Common myeloid progenitor, CD34-positive (primary cell): ENCODE measurements around the gene LUC7L3.

Experiments used
- CTCF ChIA-PET: fragments of 350-600 bp; sonication (Branson Sonifier 250); formaldehyde crosslinking; loops from one replicate; lab custom pipeline; 2021; ENCODE audit warnings: antibody characterized with exemption; lab: Charles Lee
- POLR2A ChIA-PET: fragments of 350-600 bp; sonication (Branson Sonifier 250); formaldehyde crosslinking; loops from one replicate; lab custom pipeline; 2021; ENCODE audit warnings: antibody characterized with exemption; lab: Charles Lee
- DNase-seq, 3 donors: peaks; one replicate each; pipeline versions ENCODE4 v3.0.0 to v3.0.0-alpha.2; 2013
- H3K27ac ChIP-seq, 2 experiments: 1 replicate in 1 of 2; 2 replicates in 1 of 2; pipeline ENCODE4 v1.7.0; 2013; ENCODE audit warnings: inconsistent platforms in 2 of 2, low read length in 2 of 2, mild to moderate bottlenecking in 2 of 2, low read depth in 1 of 2, moderate library complexity in 1 of 2; ENCODE audit not compliant: severe bottlenecking in 2 of 2, insufficient read depth in 1 of 2, poor library complexity in 1 of 2
- H3K27me3 ChIP-seq, 5 experiments: replicated peaks in 2 of 5; 1 replicate in 3 of 5; 2 replicates in 2 of 5; pipeline versions ENCODE4 v1.6.1 to v1.7.0; 2013; ENCODE audit warnings: low read length in 4 of 5, mild to moderate bottlenecking in 2 of 5, moderate library complexity in 2 of 5, inconsistent platforms in 1 of 5; ENCODE audit not compliant: insufficient read depth in 5 of 5, control insufficient read depth in 4 of 5
- H3K36me3 ChIP-seq, 4 experiments: 1 replicate in 2 of 4; 2 replicates in 2 of 4; pipeline versions ENCODE4 v1.6.1 to v1.7.0; 2013; ENCODE audit warnings: low read length in 3 of 4, control low read depth in 1 of 4, mild to moderate bottlenecking in 1 of 4; ENCODE audit not compliant: control insufficient read depth in 4 of 4, insufficient read depth in 4 of 4
- H3K4me1 ChIP-seq, 4 experiments: 1 replicate in 3 of 4; 2 replicates in 1 of 4; pipeline versions ENCODE4 v1.6.1 to v1.7.1; 2013; ENCODE audit warnings: low read length in 3 of 4, mild to moderate bottlenecking in 3 of 4, control low read depth in 1 of 4, inconsistent platforms in 1 of 4, moderate library complexity in 1 of 4; ENCODE audit not compliant: control insufficient read depth in 4 of 4, insufficient read depth in 4 of 4; ENCODE audit errors: control extremely low read depth in 1 of 4
- H3K4me3 ChIP-seq, 7 experiments: 1 replicate in 4 of 7; 2 replicates in 3 of 7; pipeline versions ENCODE4 v1.5.1 to v1.7.0; 2013; ENCODE audit warnings: mild to moderate bottlenecking in 7 of 7, low read length in 6 of 7, moderate library complexity in 6 of 7, inconsistent platforms in 2 of 7, low read depth in 2 of 7, control low read depth in 1 of 7; ENCODE audit not compliant: insufficient read depth in 4 of 7, control insufficient read depth in 1 of 7; ENCODE audit errors: extremely low read depth in 1 of 7
- H3K9me3 ChIP-seq, 5 experiments: 1 replicate in 4 of 5; 2 replicates in 1 of 5; pipeline versions ENCODE4 v1.6.1 to v1.7.1; 2013; ENCODE audit warnings: low read length in 4 of 5, mild to moderate bottlenecking in 2 of 5, inconsistent platforms in 1 of 5, low read depth in 1 of 5, moderate library complexity in 1 of 5; ENCODE audit not compliant: control insufficient read depth in 4 of 5, insufficient read depth in 2 of 5; ENCODE audit errors: control extremely low read depth in 1 of 5
- WGBS: methylation state at CpG from one replicate; pipeline ENCODE4 v1.1.5; 2013; ENCODE audit not compliant: insufficient coverage; 5-methylcytosine and 5-hydroxymethylcytosine counted together

The LUC7L3 gene

DNA sequence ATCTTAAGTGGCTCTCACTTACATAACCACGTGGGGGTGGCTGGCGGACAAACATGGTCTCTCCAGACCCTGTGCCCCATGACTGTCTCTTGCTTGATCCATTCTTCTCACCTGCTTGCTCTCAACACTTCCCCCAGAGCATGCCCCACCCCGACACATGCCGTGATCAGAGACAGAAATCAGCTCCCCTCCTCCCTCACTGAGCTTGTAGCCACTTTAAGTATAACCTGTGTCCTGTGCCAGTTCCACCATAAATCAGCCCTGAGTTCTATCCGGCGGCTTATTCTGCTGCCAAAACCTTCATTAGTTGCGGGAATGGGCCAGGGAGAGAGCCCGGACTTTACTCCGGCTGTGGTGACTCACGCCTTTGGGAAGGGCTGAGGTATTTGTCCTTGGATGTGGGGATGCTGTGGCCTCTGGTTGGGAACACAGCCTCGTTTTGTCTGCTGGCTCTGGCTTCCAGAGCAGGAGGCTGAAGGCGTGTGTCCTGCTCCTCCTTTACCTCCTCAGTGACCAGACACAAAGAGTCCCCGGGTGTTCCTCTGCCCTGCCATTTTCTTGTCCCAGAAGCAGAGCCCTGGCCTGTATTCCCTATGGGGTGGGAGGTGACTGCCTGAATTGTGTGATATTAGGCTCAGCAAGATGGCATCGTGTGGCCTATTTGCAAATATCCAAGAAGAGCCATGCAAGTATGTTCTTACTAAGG is 32.8 kb upstream of the LUC7L3 start:
- Histone ChIP-seq H3K27ac (no peak overlapping the region), H3K4me1 (peaks cover 0 to 5% (median 0%) of the 10 kb centered on the region in 4 experiments), H3K36me3 (no peaks in the 10 kb centered on the region), H3K27me3 (peaks cover 0 to 4% (median 0%) of the 10 kb centered on the region in 5 experiments), H3K4me3 (no peak overlapping the region), H3K9me3 (no peaks in the 10 kb centered on the region)
- POLR2A ChIA-PET = no interaction called here
- no peak for DNase-seq
- WGBS = 97% methylated on average over 12 of the region's 14 CpGs
- CTCF ChIA-PET = interaction anchor here (1.1 to 3.0 kb wide), 2 partner anchors 33 to 60 kb away, joined by 3 to 14 read pairs; no protein-coding TSS in a partner anchor

DNA sequence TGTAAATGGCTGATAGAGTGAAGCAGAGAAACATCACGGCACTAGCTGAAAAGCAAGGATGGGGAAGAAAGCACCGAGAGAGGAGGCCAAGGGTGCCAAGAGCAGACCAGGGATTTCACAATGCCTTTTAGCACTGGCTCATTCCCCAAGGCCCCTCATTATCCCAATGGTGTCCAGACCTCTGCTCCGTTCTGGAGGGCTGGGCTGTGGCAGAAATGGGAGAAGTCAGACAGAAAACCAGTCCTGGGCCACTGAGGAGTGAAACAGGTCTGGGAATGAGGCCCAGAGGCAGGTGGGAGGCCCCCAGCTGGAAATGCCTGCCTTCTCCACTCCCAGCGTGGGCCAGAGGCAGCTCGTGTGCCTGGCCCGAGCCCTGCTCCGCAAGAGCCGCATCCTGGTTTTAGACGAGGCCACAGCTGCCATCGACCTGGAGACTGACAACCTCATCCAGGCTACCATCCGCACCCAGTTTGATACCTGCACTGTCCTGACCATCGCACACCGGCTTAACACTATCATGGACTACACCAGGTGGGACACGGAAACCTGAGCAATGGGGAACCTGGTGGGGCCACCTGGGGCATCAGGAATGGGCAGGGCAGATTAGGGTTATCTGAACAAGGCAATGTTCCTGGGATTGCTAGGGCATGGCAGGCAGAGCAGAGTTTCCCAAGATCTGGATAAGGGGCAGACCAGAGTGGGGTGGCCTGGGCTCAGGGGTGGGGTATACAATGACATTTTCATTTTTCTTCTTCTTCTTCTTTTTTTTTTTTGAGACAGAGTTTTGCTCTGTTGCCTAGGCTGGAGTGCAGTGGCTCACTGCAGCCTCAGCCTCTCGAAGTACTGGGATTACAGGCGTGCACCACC is 32.0 kb upstream of the LUC7L3 start:
- Histone ChIP-seq H3K36me3 (peaks cover 0 to 4% (median under 1%) of the 10 kb centered on the region in 4 experiments), H3K27ac (no peak overlapping the region), H3K9me3 (no peaks in the 10 kb centered on the region), H3K4me1 (peaks cover 0 to 5% (median 0%) of the 10 kb centered on the region in 4 experiments), H3K4me3 (no peak overlapping the region), H3K27me3 (peaks cover 0 to 4% (median 0%) of the 10 kb centered on the region in 5 experiments)
- DNase-seq = no peak
- CTCF ChIA-PET = interaction anchor here (1.1 to 3.0 kb wide), 2 partner anchors 33 to 61 kb away, joined by 3 to 14 read pairs; no protein-coding TSS in a partner anchor
- WGBS = 98% methylated on average over 15 of the region's 16 CpGs
- POLR2A ChIA-PET = no interaction called here

DNA sequence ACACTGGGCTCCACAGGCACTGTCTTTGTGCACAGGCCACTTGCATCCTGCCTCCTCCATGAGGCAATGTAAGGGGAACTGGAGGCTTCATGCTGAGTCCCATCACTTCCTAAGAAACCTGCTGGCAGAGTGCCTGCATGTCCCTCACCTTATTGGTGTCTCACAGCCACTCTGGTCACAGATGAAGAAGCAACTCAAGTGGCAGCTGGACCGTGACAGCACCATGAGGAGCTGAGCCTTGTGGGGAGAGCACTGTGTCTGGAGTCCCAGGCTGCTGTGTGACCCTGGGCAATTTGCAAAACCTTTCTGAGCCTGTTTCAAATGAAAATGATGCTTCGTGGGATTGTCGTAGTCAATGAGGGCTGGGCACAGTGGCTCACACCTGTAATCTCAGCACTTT is 31.2 kb upstream of the LUC7L3 start:
- Histone ChIP-seq H3K36me3 (peaks cover 2 to 11% (median 7%) of the 10 kb centered on the region in 4 experiments), H3K4me1 (peaks cover 0 to 5% (median 0%) of the 10 kb centered on the region in 4 experiments), H3K4me3 (no peak overlapping the region), H3K27me3 (peaks cover 0 to 4% (median 0%) of the 10 kb centered on the region in 5 experiments), H3K27ac (no peak overlapping the region), H3K9me3 (no peaks in the 10 kb centered on the region)
- CTCF ChIA-PET = no interaction called here
- whole genome bisulfite sequencing = 100% methylated on average over 1 of the region's 3 CpGs
- POLR2A ChIA-PET = no interaction called here
- no peak for DNase-seq

DNA sequence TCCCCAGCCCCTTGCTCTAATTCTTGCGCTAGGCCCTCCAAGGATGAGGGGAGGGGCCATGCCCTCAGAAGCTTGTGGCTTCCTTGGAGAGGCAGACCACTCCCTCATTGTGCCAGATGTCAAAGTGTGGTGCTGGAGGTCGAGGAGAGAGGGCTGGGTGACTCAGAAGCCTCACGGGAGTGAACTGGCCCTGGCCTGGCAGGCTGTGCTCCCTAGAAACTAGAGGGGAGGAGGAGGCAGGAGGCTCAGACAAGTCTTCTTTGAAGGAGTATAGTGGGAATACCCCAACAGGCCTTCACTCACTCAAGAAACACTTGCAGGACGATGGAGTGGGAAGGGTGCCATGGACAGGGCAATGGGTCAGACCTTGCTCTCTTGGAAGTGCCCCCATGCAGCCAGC is 30.2 kb upstream of the LUC7L3 start:
- H3K4me3 ChIP-seq = no peak overlapping the region
- no peaks in the 10 kb centered on the region for H3K9me3 ChIP-seq
- ChIA-PET POLR2A (no interaction called here), CTCF (no interaction called here)
- WGBS = 73% methylated on average over 1 of the region's 4 CpGs
- H3K27ac ChIP-seq = no peak overlapping the region
- H3K4me1 ChIP-seq = peaks cover 0 to 5% (median 0%) of the 10 kb centered on the region in 4 experiments
- DNase-seq = peak in 2 of 3 donors; percentile 43 to 60
- peaks cover 7 to 19% (median 14%) of the 10 kb centered on the region in 4 experiments for H3K36me3 ChIP-seq
- H3K27me3 ChIP-seq = peaks cover 0 to 3% (median 0%) of the 10 kb centered on the region in 5 experiments

DNA sequence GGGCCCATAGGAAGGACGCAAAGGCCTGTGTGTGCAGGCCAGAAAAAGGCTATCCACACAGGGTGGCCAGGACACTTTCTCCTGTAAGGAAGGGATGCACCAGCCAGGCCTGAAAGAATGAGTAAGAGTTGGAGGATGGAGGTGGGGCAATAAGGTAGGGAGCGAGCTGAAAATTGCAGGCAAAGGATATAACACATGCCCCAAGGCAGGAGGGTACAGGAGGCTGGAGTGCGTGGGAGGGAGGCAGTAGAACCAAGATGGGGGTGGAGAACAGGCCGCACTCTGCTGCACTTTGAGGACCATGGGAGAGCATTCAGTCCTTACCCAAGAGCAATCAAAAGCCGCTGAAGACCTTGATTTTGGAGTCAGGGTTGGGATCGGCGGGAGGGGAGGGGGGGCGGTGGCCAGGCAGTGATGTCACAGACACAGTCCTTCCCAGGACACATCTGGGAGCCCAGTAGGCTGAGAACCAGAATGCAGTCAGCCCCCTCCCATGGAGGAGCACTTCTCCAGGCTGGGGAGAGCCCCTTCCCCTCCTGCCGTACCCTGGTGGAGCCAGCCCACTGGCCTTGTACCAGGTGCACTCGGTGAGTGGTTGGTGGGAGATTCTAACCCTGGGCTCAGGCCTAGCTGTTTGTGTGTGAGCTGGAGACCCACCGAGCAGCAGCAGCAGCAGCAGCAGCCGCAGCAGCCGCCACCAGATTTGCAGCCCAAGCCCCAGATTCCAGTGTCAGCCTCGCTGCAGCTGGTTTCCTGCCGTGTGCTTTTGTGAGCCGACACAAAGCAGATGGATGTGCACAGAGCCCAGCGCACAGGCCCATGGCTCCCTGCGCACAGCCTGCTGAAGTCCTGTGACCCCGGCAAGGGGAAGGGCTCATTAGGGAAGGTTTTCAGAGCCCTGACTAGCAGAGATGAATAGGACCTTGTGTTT is 29.2 kb upstream of the LUC7L3 start:
- H3K27me3 ChIP-seq = no peaks in the 10 kb centered on the region
- peaks cover 0 to 5% (median 0%) of the 10 kb centered on the region in 4 experiments for H3K4me1 ChIP-seq
- no peak overlapping the region for H3K4me3 ChIP-seq
- WGBS = 94% methylated on average over 14 of the region's 19 CpGs
- no peaks in the 10 kb centered on the region for H3K9me3 ChIP-seq
- no peak overlapping the region for H3K27ac ChIP-seq
- CTCF ChIA-PET = interaction anchor here (1.0 to 2.3 kb wide), 2 partner anchors 13 to 14 kb away, joined by 3 to 6 read pairs; no protein-coding TSS in a partner anchor
- no peak for DNase-seq
- POLR2A ChIA-PET = no interaction called here
- peaks cover 9 to 23% (median 20%) of the 10 kb centered on the region in 4 experiments for H3K36me3 ChIP-seq

- WGBS = 99% methylated on average over 9 of the region's 9 CpGs
- CTCF ChIA-PET = interaction anchor here (0.7 to 2.3 kb wide), 6 partner anchors 12 to 139 kb away, joined by 3 to 6 read pairs (median 4); no protein-coding TSS in a partner anchor
- Histone ChIP-seq H3K27ac (no peak overlapping the region), H3K9me3 (no peaks in the 10 kb centered on the region), H3K4me3 (no peak overlapping the region), H3K36me3 (peaks cover 17 to 31% (median 28%) of the 10 kb centered on the region in 4 experiments), H3K4me1 (peaks cover 0 to 5% (median 0%) of the 10 kb centered on the region in 4 experiments), H3K27me3 (no peaks in the 10 kb centered on the region)
- DNase-seq = no peak
- POLR2A ChIA-PET = no interaction called here
Observed at GRCh38 chr17:50690887-50691549, 28.4 kb upstream of the LUC7L3 start.
